GM23248 (cell line): ENCODE results near the gene NOXA1. TPM values are rescaled to one million over a fixed set of nuclear protein-coding genes. Genes with fewer than 3 reads are reported as not detected.

Experiments used
- DNase-seq: peaks from one replicate; pipeline ENCODE4 v3.0.0-alpha.2; 2015
- H2AFZ ChIP-seq: fragments of 200-600 bp; sonication (generic); 2 replicates; pipeline ENCODE4 v1.6.1; 2016; ENCODE audit warnings: antibody characterized with exemption
- H3F3A ChIP-seq: fragments of 200-600 bp; sonication (generic); 2 replicates; pipeline ENCODE4 v1.6.1; 2016; ENCODE audit warnings: mild to moderate bottlenecking, antibody characterized with exemption, mixed run types; ENCODE audit not compliant: insufficient read depth
- H3K27ac ChIP-seq: fragments of 200-600 bp; sonication (generic); 2 replicates; pipeline ENCODE4 v1.5.1; 2016; ENCODE audit warnings: mild to moderate bottlenecking
- H3K27me3 ChIP-seq: fragments of 200-600 bp; sonication (generic); replicated peaks from 2 replicates; pipeline ENCODE4 v1.6.1; 2016; ENCODE audit warnings: mild to moderate bottlenecking; ENCODE audit not compliant: insufficient read depth
- H3K36me3 ChIP-seq: fragments of 200-600 bp; sonication (generic); 2 replicates; pipeline ENCODE4 v1.6.1; 2016; ENCODE audit warnings: low read depth, mild to moderate bottlenecking
- H3K4me1 ChIP-seq: fragments of 200-600 bp; sonication (generic); 2 replicates; pipeline ENCODE4 v1.6.1; 2016; ENCODE audit warnings: mild to moderate bottlenecking; ENCODE audit not compliant: insufficient read depth
- H3K4me2 ChIP-seq: fragments of 200-600 bp; sonication (generic); one replicate; pipeline ENCODE4 v1.6.1; 2016; ENCODE audit warnings: mild to moderate bottlenecking; ENCODE audit not compliant: unreplicated experiment
- H3K4me3 ChIP-seq: fragments of 200-600 bp; sonication (generic); 2 replicates; pipeline ENCODE4 v1.5.1; 2016; ENCODE audit warnings: mild to moderate bottlenecking
- H3K79me2 ChIP-seq: fragments of 200-600 bp; sonication (generic); 2 replicates; pipeline ENCODE4 v1.6.1; 2016; ENCODE audit warnings: mild to moderate bottlenecking; ENCODE audit not compliant: insufficient read depth
- H3K9ac ChIP-seq: fragments of 200-600 bp; sonication (generic); 2 replicates; pipeline ENCODE4 v1.6.1; 2016; ENCODE audit warnings: mild to moderate bottlenecking
- H3K9me2 ChIP-seq: fragments of 200-600 bp; sonication (generic); 2 replicates; pipeline ENCODE4 v1.6.1; 2016; ENCODE audit warnings: mixed run types, mild to moderate bottlenecking, moderate library complexity; ENCODE audit not compliant: insufficient read depth
- H3K9me3 ChIP-seq: fragments of 200-600 bp; sonication (generic); one replicate; pipeline ENCODE4 v1.6.1; 2017; ENCODE audit warnings: low read depth
- H4K20me1 ChIP-seq: fragments of 200-600 bp; sonication (generic); 2 replicates; pipeline ENCODE4 v1.6.0; 2016; ENCODE audit not compliant: insufficient read depth
- EZH2 ChIP-seq: fragments of 200-600 bp; sonication (generic); IDR thresholded peaks from 2 replicates; pipeline ENCODE4 v1.6.1; 2018; ENCODE audit warnings: antibody characterized with exemption, mild to moderate bottlenecking; ENCODE audit not compliant: insufficient read depth, poor library complexity, severe bottlenecking
- EZH2phosphoT487 ChIP-seq: fragments of 200-600 bp; sonication (generic); IDR thresholded peaks from 2 replicates; pipeline ENCODE4 v1.6.1; 2018; ENCODE audit warnings: antibody characterized with exemption, moderate library complexity, mild to moderate bottlenecking, low read depth; ENCODE audit not compliant: insufficient read depth
- WGBS, 2 experiments: methylation state at CpG; one replicate each; pipeline ENCODE4 v1.1.6; 2015 to 2017; ENCODE audit warnings: low lambda C conversion rate in 2 of 2, low coverage in 1 of 2; ENCODE audit errors: missing lambda C conversion rate in 2 of 2; 5-methylcytosine and 5-hydroxymethylcytosine counted together
- in situ Hi-C: fragments of 300-500 bp; cut with MboI; formaldehyde crosslinking; loops from 2 replicates; pipeline ENCODE4 v1.15.0; 2020
- polyA plus RNA-seq: library from polyadenylated mRNA; unstranded; fragments of >200 nt; fragmentation: Nextera tagmentation; extraction: Ambion mirVana; gene quantifications from 2 replicates; pipeline ENCODE4 v1.2.1, GENCODE V29; 2016
- total RNA-seq: library from RNA; depleted of rRNA; stranded (reverse); fragments of >200 nt; shearing (Covaris generic); gene quantifications from 2 replicates; pipeline ENCODE4 v1.2.3, GENCODE V29; 2014

The NOXA1 gene
- total and polyA plus RNA-seq, 2 experiments from 2014 or later: 0.32 to 0.39 TPM

GRCh38 chr9:137433916-137434431 lies 10.8 kb downstream of the NOXA1 start:
- no peaks in the 10 kb centered on the region for H3K79me2 ChIP-seq
- no peaks in the 10 kb centered on the region for H3K9me3 ChIP-seq
- no peaks in the 10 kb centered on the region for H3F3A ChIP-seq
- H4K20me1 ChIP-seq: no peaks in the 10 kb centered on the region
- in situ Hi-C loops: no loop called here
- no peaks in the 10 kb centered on the region for H3K27me3 ChIP-seq
- TF ChIP-seq EZH2phosphoT487: no peak
- H3K9ac ChIP-seq: no peak overlapping the region
- DNase-seq: no peak
- no peak overlapping the region for H3K27ac ChIP-seq
- H3K4me3 ChIP-seq: no peak overlapping the region
- WGBS, 2 experiments: 69 to 75% methylated on average over 19 to 25 of the region's 26 CpGs
- no peaks in the 10 kb centered on the region for H3K9me2 ChIP-seq
- H3K4me2 ChIP-seq: no peak overlapping the region
- H3K4me1 ChIP-seq: no peaks in the 10 kb centered on the region
- no peak overlapping the region for H2AFZ ChIP-seq
- no peaks in the 10 kb centered on the region for H3K36me3 ChIP-seq

DNA sequence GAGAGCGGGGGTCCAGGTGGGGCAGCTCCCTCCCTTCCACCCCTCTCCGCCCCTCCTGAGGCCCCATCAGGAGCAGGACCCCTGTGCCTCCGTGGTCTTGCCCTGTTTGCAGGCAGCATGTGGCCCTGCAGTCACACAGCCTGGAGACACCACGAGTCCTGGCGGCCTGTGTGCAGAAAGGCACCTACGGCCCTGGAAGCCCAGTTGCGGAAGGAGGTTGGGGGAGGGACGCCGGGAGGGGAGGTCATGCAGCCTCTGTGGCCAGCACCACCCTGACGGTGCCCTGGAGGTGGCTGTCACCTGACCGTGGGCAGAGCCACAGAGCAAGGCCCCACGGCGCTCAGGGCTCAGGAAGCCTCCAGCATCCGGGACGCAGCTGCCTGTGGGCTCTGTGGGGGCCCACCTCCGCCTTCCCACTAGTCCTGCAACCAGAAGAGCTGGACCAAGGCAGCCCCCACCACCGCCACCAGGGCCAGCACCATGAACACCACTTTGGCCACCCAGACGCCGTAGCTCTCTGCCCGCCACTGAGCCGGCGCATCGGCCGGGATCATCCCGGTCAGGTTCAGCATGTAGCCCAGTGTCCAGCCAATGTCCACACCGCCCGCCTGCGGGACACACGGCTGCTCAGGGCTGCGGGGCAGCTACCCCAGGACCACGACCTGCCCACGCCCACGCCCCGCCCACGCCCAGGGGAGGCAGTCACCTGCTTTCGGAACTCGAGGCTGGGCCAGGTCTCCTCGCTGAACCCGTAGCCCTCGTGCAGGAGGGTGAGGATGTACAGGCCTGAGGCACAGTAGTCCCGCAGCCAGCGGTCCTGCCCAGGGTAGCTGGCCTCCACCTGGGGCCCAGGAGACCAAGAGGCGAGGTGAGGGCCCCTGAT lies 11.5 kb downstream of the NOXA1 start:
- H3K4me3 ChIP-seq: no peak overlapping the region
- in situ Hi-C loops: no loop called here
- H3K4me2 ChIP-seq: no peak overlapping the region
- WGBS, 2 experiments: 75 to 80% methylated on average over 26 to 28 of the region's 43 CpGs
- no peaks in the 10 kb centered on the region for H3K9me3 ChIP-seq
- H3K27me3 ChIP-seq: no peaks in the 10 kb centered on the region
- no peaks in the 10 kb centered on the region for H3K4me1 ChIP-seq
- H3K79me2 ChIP-seq: no peaks in the 10 kb centered on the region
- no peak overlapping the region for H2AFZ ChIP-seq
- no peak overlapping the region for H3K27ac ChIP-seq
- no peak overlapping the region for H3K9ac ChIP-seq
- DNase-seq: no peak
- H3F3A ChIP-seq: no peaks in the 10 kb centered on the region
- no peaks in the 10 kb centered on the region for H3K9me2 ChIP-seq
- no peak for TF ChIP-seq EZH2
- TF ChIP-seq EZH2phosphoT487: no peak
- no peaks in the 10 kb centered on the region for H3K36me3 ChIP-seq
- H4K20me1 ChIP-seq: no peaks in the 10 kb centered on the region

GRCh38 chr9:137435381-137435891 lies 12.2 kb downstream of the NOXA1 start:
- Histone ChIP-seq H3K36me3 (no peaks in the 10 kb centered on the region), H3K27ac (no peak overlapping the region), H3K9me3 (no peaks in the 10 kb centered on the region), H3K4me3 (no peak overlapping the region), H3K27me3 (no peaks in the 10 kb centered on the region), H3K79me2 (no peaks in the 10 kb centered on the region), H2AFZ (no peak overlapping the region), H3K9me2 (no peaks in the 10 kb centered on the region), H3K9ac (no peak overlapping the region), H4K20me1 (no peaks in the 10 kb centered on the region), H3K4me1 (no peaks in the 10 kb centered on the region), H3K4me2 (no peak overlapping the region), H3F3A (no peaks in the 10 kb centered on the region)
- DNase-seq: no peak
- 83 to 84% methylated on average over 20 of the region's 20 CpGs for WGBS, 2 experiments
- TF ChIP-seq EZH2 (no peak), EZH2phosphoT487 (no peak)
- in situ Hi-C loops: no loop called here

GRCh38 chr9:137435980-137436760 lies 13.0 kb downstream of the NOXA1 start:
- Histone ChIP-seq H2AFZ (no peak overlapping the region), H3K9me3 (no peaks in the 10 kb centered on the region), H3K36me3 (no peaks in the 10 kb centered on the region), H3F3A (no peaks in the 10 kb centered on the region), H3K9ac (no peak overlapping the region), H3K27me3 (no peaks in the 10 kb centered on the region), H3K4me3 (no peak overlapping the region), H3K4me2 (no peak overlapping the region), H3K4me1 (no peaks in the 10 kb centered on the region), H4K20me1 (no peaks in the 10 kb centered on the region), H3K9me2 (no peaks in the 10 kb centered on the region), H3K27ac (no peak overlapping the region), H3K79me2 (no peaks in the 10 kb centered on the region)
- TF ChIP-seq EZH2: no peak
- no peak for TF ChIP-seq EZH2phosphoT487
- in situ Hi-C loops: no loop called here
- peak; percentile 92 for DNase-seq
- 57 to 61% methylated on average over 19 to 37 of the region's 42 CpGs for WGBS, 2 experiments
